Ascending aorta (tissue), 2 donors: ENCODE measurements around the gene IL22RA1. TPM values are rescaled to one million over a fixed set of nuclear protein-coding genes. Genes with fewer than 3 reads are reported as not detected.

Experiments used
- DNase-seq, 2 donors: peaks; one replicate each; pipeline ENCODE4 v3.0.0-alpha.2; 2019; ENCODE audit warnings: low spot score in 2 of 2
- H3K27ac ChIP-seq, 2 donors: fragments of 200-600 bp; sonication (generic); one replicate each; pipeline ENCODE4 v1.5.1; 2016 to 2017; ENCODE audit warnings: mild to moderate bottlenecking in 1 of 2
- H3K27me3 ChIP-seq: fragments of 200-600 bp; sonication (generic); one replicate; pipeline ENCODE4 v1.5.1; 2017
- H3K36me3 ChIP-seq, 2 donors: fragments of 200-600 bp; sonication (generic); one replicate each; pipeline ENCODE4 v1.5.1; 2016
- H3K4me1 ChIP-seq, 2 donors: fragments of 200-600 bp; sonication (generic); one replicate each; pipeline ENCODE4 v1.5.1; 2016 to 2017; ENCODE audit warnings: mild to moderate bottlenecking in 1 of 2
- H3K4me3 ChIP-seq, 2 donors: fragments of 200-600 bp; sonication (generic); one replicate each; pipeline ENCODE4 v1.5.1; 2016 to 2017; ENCODE audit warnings: mild to moderate bottlenecking in 1 of 2
- H3K9me3 ChIP-seq, 2 donors: fragments of 200-600 bp; sonication (generic); one replicate each; pipeline ENCODE4 v1.5.1; 2016
- intact Hi-C: fragments of 100-400 bp; cut with DNase I; formaldehyde crosslinking; loops from one replicate; pipeline ENCODE4 v1.15.1; 2023
- total RNA-seq: library from RNA; depleted of rRNA; stranded (reverse); fragments of >200 nt; gene quantifications from one replicate; pipeline ENCODE4 v1.1.0, GENCODE V29; 2016
- TF ChIP-seq, protein P1 (sequence below), 3 experiments: fragments of 200-600 bp in 2 of 3; fragments of 450-650 bp in 1 of 3; sonication (generic) in 2 of 3; IDR thresholded peaks; one replicate each; pipeline ENCODE4 v1.5.1; 2016 to 2019; ENCODE audit warnings: antibody characterized with exemption in 3 of 3, mild to moderate bottlenecking in 1 of 3, moderate library complexity in 1 of 3

The IL22RA1 gene
- total RNA-seq, 1 donor from 2014 or later = not detected

DNA sequence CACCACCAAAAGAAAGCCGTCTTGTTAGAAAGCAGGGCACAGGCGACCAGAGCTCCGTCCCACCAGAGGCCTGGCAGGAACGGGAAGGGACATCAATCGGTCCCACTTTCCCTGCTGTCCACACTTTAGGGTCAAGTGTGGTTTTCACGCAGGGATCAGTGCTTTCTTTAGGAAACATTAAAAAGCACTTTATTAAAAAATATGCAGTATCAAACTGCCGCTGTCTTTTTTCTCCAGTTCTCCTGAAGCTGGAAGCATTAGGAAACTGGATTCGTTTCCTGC, 43.7 kb upstream of the IL22RA1 start:
- Histone ChIP-seq H3K4me1 (peaks cover 6 to 8% of the 10 kb centered on the region in 2 donors), H3K9me3 (no peaks in the 10 kb centered on the region), H3K4me3 (peak overlapping the region; percentile 57 to 69), H3K27ac (no peak overlapping the region), H3K36me3 (no peaks in the 10 kb centered on the region), H3K27me3 (no peaks in the 10 kb centered on the region)
- intact Hi-C loops = no loop called here
- DNase-seq = no peak
- TF ChIP-seq, protein P1, sequence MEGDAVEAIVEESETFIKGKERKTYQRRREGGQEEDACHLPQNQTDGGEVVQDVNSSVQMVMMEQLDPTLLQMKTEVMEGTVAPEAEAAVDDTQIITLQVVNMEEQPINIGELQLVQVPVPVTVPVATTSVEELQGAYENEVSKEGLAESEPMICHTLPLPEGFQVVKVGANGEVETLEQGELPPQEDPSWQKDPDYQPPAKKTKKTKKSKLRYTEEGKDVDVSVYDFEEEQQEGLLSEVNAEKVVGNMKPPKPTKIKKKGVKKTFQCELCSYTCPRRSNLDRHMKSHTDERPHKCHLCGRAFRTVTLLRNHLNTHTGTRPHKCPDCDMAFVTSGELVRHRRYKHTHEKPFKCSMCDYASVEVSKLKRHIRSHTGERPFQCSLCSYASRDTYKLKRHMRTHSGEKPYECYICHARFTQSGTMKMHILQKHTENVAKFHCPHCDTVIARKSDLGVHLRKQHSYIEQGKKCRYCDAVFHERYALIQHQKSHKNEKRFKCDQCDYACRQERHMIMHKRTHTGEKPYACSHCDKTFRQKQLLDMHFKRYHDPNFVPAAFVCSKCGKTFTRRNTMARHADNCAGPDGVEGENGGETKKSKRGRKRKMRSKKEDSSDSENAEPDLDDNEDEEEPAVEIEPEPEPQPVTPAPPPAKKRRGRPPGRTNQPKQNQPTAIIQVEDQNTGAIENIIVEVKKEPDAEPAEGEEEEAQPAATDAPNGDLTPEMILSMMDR (IDR thresholded peaks at IDR 0.05) = no peak

DNA sequence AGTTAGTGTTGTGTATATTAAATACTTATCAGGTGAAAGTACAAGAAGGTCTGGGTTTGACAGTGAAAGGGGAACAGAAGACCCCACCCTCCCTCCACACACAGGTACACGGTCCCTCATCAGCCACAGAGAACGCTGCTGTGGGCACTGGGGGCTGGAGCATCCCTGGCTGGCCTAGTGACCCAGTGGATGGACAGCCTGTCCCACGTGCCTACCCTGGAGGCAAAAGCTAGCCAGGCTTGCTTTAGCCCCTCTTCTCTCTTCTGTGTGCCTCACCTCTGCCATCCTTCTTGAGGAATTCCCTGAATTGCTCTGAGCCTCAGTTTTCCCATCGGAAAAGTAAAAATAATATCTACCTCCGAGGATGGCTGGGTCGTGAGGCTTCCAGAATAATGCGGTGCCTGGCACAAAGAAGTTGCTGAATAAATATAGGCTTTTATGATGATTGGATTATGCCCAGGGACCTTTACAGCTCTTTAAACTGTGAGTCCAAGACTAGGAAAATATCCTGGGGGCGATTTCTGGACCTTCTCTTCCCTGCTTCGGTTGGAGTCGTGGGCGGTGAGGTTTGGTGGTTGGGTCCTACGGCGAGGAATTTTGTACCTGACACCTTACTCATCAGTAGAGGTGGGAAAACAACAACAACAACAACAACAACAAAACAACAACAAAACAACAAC, 43.2 kb upstream of the IL22RA1 start:
- intact Hi-C loops = no loop called here
- TF ChIP-seq, protein P1 (IDR thresholded peaks at IDR 0.05) = no peak
- no peak for DNase-seq
- Histone ChIP-seq H3K9me3 (no peaks in the 10 kb centered on the region), H3K4me1 (peaks cover 6 to 8% of the 10 kb centered on the region in 2 donors), H3K4me3 (peak overlapping the region; percentile 57 to 69), H3K27ac (no peak overlapping the region), H3K27me3 (no peaks in the 10 kb centered on the region), H3K36me3 (no peaks in the 10 kb centered on the region)

DNA sequence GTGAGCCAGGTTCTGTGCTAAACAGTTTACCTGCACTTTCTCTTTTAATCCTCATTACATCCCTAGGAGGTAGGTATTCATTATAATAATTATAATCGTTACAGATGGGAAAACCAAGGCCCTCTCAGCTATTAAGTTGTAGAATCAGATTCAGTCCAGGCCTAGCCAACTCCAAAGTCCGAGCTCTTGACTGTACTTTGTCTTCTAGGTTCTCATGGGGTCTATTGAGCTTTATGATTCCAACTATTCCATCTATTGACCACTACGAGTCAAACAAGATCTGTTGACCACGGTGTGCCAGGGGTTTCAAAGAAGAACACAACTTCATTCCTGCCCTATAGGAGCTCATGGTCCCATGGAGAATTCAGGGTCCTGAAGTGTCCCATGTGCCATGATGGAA, 42.1 kb upstream of the IL22RA1 start:
- intact Hi-C loops = no loop called here
- no peaks in the 10 kb centered on the region for H3K36me3 ChIP-seq
- TF ChIP-seq, protein P1 (IDR thresholded peaks at IDR 0.05) = no peak
- no peak for DNase-seq
- no peak overlapping the region for H3K27ac ChIP-seq
- H3K4me1 ChIP-seq = peaks cover 6 to 8% of the 10 kb centered on the region in 2 donors
- no peaks in the 10 kb centered on the region for H3K27me3 ChIP-seq
- H3K9me3 ChIP-seq = no peaks in the 10 kb centered on the region
- no peak overlapping the region for H3K4me3 ChIP-seq

DNA sequence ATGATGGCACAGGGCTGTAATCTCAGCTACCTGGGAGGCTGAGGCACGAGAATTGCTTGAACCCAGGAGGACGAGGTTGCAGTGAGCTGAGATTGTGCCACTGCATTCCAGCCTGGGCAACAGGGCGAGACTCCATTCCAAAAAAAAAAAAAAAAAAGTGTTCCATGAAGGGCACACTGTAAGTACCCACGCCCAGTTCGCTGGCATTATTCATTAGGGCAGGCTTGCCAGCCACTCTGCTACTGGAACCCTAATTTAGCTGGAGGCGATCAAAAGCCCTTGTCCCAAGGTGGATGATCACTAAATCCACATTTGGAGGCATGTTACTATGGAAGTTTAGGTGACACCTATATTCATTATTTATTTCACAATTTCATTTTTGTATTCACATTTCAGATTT, 39.1 kb upstream of the IL22RA1 start:
- H3K4me3 ChIP-seq = no peak overlapping the region
- TF ChIP-seq, protein P1 (IDR thresholded peaks at IDR 0.05) = no peak
- H3K36me3 ChIP-seq = no peaks in the 10 kb centered on the region
- intact Hi-C loops = no loop called here
- H3K27ac ChIP-seq = no peak overlapping the region
- no peak for DNase-seq
- H3K9me3 ChIP-seq = no peaks in the 10 kb centered on the region
- no peaks in the 10 kb centered on the region for H3K27me3 ChIP-seq
- peaks cover 0 to 1% of the 10 kb centered on the region in 2 donors for H3K4me1 ChIP-seq

DNA sequence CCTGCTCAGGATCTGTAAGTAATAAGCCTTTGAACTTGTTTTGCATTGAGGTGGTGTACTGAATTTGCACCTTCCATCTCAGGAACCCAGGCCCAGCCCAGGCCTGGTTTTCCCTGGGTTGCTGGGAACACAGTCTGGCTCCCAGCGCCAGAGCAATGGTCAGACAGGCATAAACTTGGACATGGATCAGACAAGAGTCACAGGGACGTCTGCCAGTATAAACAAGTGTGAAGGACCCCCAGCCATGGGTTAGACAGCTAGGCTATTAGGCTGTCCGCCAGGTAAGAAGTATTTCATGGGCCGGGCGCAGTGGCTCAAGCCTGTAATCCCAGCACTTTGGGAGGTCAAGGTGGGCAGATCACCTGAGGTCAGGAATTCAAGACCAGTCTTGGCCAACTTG, 38.7 kb upstream of the IL22RA1 start:
- Histone ChIP-seq H3K27me3 (no peaks in the 10 kb centered on the region), H3K4me3 (no peak overlapping the region), H3K9me3 (no peaks in the 10 kb centered on the region), H3K4me1 (no peaks in the 10 kb centered on the region), H3K36me3 (no peaks in the 10 kb centered on the region), H3K27ac (no peak overlapping the region)
- no peak for DNase-seq
- TF ChIP-seq, protein P1 (IDR thresholded peaks at IDR 0.05) = no peak
- intact Hi-C loops = no loop called here

DNA sequence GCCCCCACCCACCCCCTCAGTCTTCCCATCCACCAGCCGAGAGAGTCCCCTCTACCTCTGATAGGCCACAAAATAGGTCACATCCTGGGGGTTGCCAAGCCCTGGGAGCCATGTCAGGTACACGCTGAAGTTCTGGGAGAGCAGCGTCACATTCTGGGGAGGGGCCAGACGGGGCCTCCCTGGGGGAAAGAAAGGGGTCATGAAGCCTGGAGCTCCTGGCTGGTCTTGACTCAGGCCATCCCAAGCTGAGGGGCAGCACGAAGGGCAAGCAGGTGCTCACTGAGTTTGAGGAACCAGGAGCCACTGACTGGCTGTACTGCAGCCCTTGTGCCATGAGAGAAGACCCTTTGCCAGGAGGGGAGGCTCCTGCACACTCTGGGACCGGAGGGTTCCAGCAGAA, 37.7 kb upstream of the IL22RA1 start:
- TF ChIP-seq, protein P1 (IDR thresholded peaks at IDR 0.05) = no peak
- intact Hi-C loops = no loop called here
- no peak for DNase-seq
- H3K4me1 ChIP-seq = no peaks in the 10 kb centered on the region
- H3K4me3 ChIP-seq = no peak overlapping the region
- H3K36me3 ChIP-seq = no peaks in the 10 kb centered on the region
- H3K9me3 ChIP-seq = no peaks in the 10 kb centered on the region
- no peak overlapping the region for H3K27ac ChIP-seq
- no peaks in the 10 kb centered on the region for H3K27me3 ChIP-seq
